Caco-2 (cell line): ENCODE measurements around the gene GPR151. TPM values are rescaled to one million over a fixed set of nuclear protein-coding genes. Genes with fewer than 3 reads are reported as not detected.

Source experiments
- BruUV-seq: library from RNA; stranded (reverse); fragments of 400-500 nt; replicated peaks from 2 replicates; lab custom pipeline; 2021; lab: Mats Ljungman, UMichigan
- CTCF ChIA-PET: fragments of 300-600 bp; sonication (Branson Sonifier 250); formaldehyde crosslinking; loops from one replicate; lab custom pipeline; 2022; ENCODE audit warnings: antibody characterized with exemption; lab: Charles Lee
- POLR2A ChIA-PET: fragments of 300-600 bp; sonication (Branson Sonifier 250); formaldehyde crosslinking; loops from one replicate; lab custom pipeline; 2022; ENCODE audit warnings: antibody characterized with exemption; lab: Charles Lee
- DNase-seq, 2 experiments: peaks; one replicate each; pipeline versions ENCODE4 v3.0.0 to v3.0.0-alpha.2; 2020 to 2022
- H3K27me3 ChIP-seq: replicated peaks from 2 replicates; pipeline ENCODE4 v1.6.0; 2011; ENCODE audit warnings: low read length; ENCODE audit not compliant: control insufficient read depth, insufficient read depth
- H3K36me3 ChIP-seq: 2 replicates; pipeline ENCODE4 v1.5.1; 2011; ENCODE audit warnings: low read length; ENCODE audit not compliant: control insufficient read depth, insufficient read depth
- H3K4me1 ChIP-seq: fragments of 250-450 bp; sonication (Bioruptor Pico); 2 replicates; pipeline ENCODE4 v1.5.1; 2020; ENCODE audit warnings: mild to moderate bottlenecking
- H3K4me3 ChIP-seq: 2 replicates; pipeline ENCODE4 v1.5.1; 2011; ENCODE audit warnings: low read depth, mild to moderate bottlenecking, control low read depth, low read length
- H3K9me3 ChIP-seq: fragments of 250-450 bp; sonication (Bioruptor Pico); 2 replicates; pipeline ENCODE4 v1.5.1; 2020; ENCODE audit warnings: mild to moderate bottlenecking, moderate library complexity
- H3K27ac Mint-ChIP-seq: one replicate; pipeline ENCODE4 v1.8.0; 2022; ENCODE audit warnings: mixed read lengths; ENCODE audit not compliant: unreplicated experiment
- H3K27me3 Mint-ChIP-seq: one replicate; pipeline ENCODE4 v1.8.0; 2022; ENCODE audit warnings: mixed read lengths; ENCODE audit not compliant: insufficient read depth, unreplicated experiment
- H3K36me3 Mint-ChIP-seq: one replicate; pipeline ENCODE4 v1.8.0; 2022; ENCODE audit warnings: mild to moderate bottlenecking, mixed read lengths; ENCODE audit not compliant: insufficient read depth, unreplicated experiment
- H3K4me1 Mint-ChIP-seq: one replicate; pipeline ENCODE4 v1.8.0; 2022; ENCODE audit warnings: low read depth, mixed read lengths; ENCODE audit not compliant: unreplicated experiment
- H3K4me3 Mint-ChIP-seq: one replicate; pipeline ENCODE4 v1.8.0; 2022; ENCODE audit warnings: mild to moderate bottlenecking, moderate library complexity, mixed read lengths; ENCODE audit not compliant: unreplicated experiment
- H3K9me3 Mint-ChIP-seq: one replicate; pipeline ENCODE4 v1.8.0; 2022; ENCODE audit warnings: mixed read lengths; ENCODE audit not compliant: unreplicated experiment
- intact Hi-C: fragments of 100-400 bp; cut with micrococcal nuclease; formaldehyde crosslinking; loops from one replicate; pipeline ENCODE4 v1.10.0; 2022; ENCODE audit not compliant: unreplicated experiment
- total RNA-seq: library from RNA; stranded (reverse); gene quantifications from 2 replicates; pipeline ENCODE4 v1.2.3, GENCODE V29; 2022
- TF ChIP-seq, protein P1 (sequence below), 2 experiments: fragments of 200-600 bp in 1 of 2; IDR thresholded peaks; 1 replicate in 1 of 2; 2 replicates in 1 of 2; pipeline versions ENCODE4 v1.5.1 to v1.8.0; 2011 to 2022; ENCODE audit warnings: antibody characterized with exemption in 1 of 2, control low read depth in 1 of 2, inconsistent platforms in 1 of 2, low read depth in 1 of 2, low read length in 1 of 2, mild to moderate bottlenecking in 1 of 2, moderate library complexity in 1 of 2; ENCODE audit not compliant: insufficient read depth in 1 of 2, severe bottlenecking in 1 of 2, unreplicated experiment in 1 of 2

The GPR151 gene
- total RNA-seq, 1 experiment from 2014 or later: not detected

DNA sequence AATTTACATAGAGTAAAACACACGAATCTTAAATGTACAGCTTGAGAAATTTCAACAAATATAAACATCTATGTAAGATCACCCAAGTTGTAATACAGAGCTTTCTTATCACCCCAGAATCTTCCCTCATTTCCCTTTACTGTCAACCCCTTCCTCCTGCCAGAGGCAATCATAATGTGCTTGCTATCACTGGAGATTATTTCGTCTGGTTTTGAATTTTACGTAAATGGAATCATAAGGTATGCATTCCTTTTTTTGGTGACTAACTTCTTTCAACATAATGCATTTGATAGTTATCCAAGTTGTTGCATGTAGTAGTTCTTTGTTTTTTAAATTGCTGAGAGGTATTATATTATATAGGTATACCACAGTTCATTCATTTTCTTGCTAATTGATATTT, 37.5 kb upstream of the GPR151 start:
- BruUV-seq: no TSS peak
- Mint-ChIP-seq H3K9me3 (no peaks in the 10 kb centered on the region), H3K4me3 (no peak overlapping the region), H3K27ac (no peak overlapping the region), H3K36me3 (no peaks in the 10 kb centered on the region), H3K4me1 (no peaks in the 10 kb centered on the region), H3K27me3 (peaks cover 8% of the 10 kb centered on the region)
- CTCF ChIA-PET: interaction anchor here (0.6 kb wide), 1 partner anchor 27 kb away, joined by 9 read pairs; no protein-coding TSS in a partner anchor
- Histone ChIP-seq H3K4me3 (no peak overlapping the region), H3K4me1 (no peaks in the 10 kb centered on the region), H3K27me3 (no peaks in the 10 kb centered on the region), H3K36me3 (no peaks in the 10 kb centered on the region), H3K9me3 (no peaks in the 10 kb centered on the region)
- intact Hi-C loops: no loop called here
- TF ChIP-seq, protein P1, sequence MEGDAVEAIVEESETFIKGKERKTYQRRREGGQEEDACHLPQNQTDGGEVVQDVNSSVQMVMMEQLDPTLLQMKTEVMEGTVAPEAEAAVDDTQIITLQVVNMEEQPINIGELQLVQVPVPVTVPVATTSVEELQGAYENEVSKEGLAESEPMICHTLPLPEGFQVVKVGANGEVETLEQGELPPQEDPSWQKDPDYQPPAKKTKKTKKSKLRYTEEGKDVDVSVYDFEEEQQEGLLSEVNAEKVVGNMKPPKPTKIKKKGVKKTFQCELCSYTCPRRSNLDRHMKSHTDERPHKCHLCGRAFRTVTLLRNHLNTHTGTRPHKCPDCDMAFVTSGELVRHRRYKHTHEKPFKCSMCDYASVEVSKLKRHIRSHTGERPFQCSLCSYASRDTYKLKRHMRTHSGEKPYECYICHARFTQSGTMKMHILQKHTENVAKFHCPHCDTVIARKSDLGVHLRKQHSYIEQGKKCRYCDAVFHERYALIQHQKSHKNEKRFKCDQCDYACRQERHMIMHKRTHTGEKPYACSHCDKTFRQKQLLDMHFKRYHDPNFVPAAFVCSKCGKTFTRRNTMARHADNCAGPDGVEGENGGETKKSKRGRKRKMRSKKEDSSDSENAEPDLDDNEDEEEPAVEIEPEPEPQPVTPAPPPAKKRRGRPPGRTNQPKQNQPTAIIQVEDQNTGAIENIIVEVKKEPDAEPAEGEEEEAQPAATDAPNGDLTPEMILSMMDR (IDR thresholded peaks at IDR 0.05; ENCODE audit: insufficient read depth in 1 of 2, low read depth in 1 of 2, low read length in 1 of 2, severe bottlenecking in 1 of 2, unreplicated experiment in 1 of 2): no peak
- POLR2A ChIA-PET: no interaction called here
- no peak for DNase-seq

- CTCF ChIA-PET: interaction anchor here (1.0 kb wide), 1 partner anchor 16 kb away, joined by 4 read pairs; no protein-coding TSS in a partner anchor
- no TSS peak for BruUV-seq
- intact Hi-C loops: no loop called here
Observed at GRCh38 chr5:146549615-146550014, 33.6 kb upstream of the GPR151 start.

DNA sequence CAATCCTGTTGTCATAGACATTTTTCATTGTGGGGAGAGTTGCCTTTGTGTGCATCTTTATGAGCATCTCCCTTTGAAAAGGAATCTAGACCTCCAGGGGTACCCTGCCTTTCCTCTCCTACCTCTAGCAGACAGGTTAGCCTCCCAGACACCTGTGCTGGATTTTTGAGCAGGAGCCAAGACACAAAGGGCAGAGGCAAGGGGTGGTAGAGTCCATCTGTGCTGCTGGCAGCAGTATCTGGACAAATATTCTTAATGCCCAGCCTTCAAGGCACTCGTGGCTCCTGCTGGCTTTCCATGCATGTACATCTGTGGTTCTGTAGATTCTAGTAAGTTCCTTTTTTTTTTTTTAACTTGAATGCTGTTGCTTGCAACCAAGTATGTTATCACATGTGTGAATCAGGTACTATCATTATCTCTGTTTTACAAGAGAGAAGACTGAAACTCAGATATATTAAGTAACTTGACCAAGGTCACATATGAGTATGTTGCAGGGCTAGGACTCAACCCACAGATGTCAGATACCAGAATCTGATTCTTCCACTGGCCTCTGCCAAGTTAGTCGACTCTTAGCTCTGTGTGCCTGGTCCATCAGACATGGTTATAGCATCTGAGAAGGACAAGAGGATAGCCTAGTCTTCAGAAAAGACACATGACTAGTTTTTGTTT, 32.9 kb upstream of the GPR151 start:
- Mint-ChIP-seq H3K4me1 (no peaks in the 10 kb centered on the region), H3K36me3 (no peaks in the 10 kb centered on the region), H3K9me3 (no peaks in the 10 kb centered on the region), H3K27ac (no peak overlapping the region), H3K4me3 (no peak overlapping the region), H3K27me3 (peaks cover 8% of the 10 kb centered on the region)
- Histone ChIP-seq H3K9me3 (no peaks in the 10 kb centered on the region), H3K27me3 (no peaks in the 10 kb centered on the region), H3K4me3 (no peak overlapping the region), H3K4me1 (no peaks in the 10 kb centered on the region), H3K36me3 (no peaks in the 10 kb centered on the region)
- TF ChIP-seq, protein P1 (IDR thresholded peaks at IDR 0.05; ENCODE audit: insufficient read depth in 1 of 2, low read depth in 1 of 2, low read length in 1 of 2, severe bottlenecking in 1 of 2, unreplicated experiment in 1 of 2): no peak
- intact Hi-C loops: no loop called here
- no peak for DNase-seq
- POLR2A ChIA-PET: no interaction called here
- CTCF ChIA-PET: interaction anchor here (0.8 to 1.0 kb wide), 2 partner anchors 15 to 16 kb away, joined by 4 read pairs; no protein-coding TSS in a partner anchor
- no TSS peak for BruUV-seq

More at GRCh38 chr5:146549615-146550014, 33.6 kb upstream of the GPR151 start:
- H3K27me3 ChIP-seq: no peaks in the 10 kb centered on the region
- Mint-ChIP-seq H3K4me1 (no peaks in the 10 kb centered on the region), H3K9me3 (no peaks in the 10 kb centered on the region), H3K4me3 (no peak overlapping the region), H3K27ac (no peak overlapping the region), H3K36me3 (no peaks in the 10 kb centered on the region), H3K27me3 (peaks cover 8% of the 10 kb centered on the region)
- DNase-seq: no peak
- no peaks in the 10 kb centered on the region for H3K36me3 ChIP-seq
- no peaks in the 10 kb centered on the region for H3K9me3 ChIP-seq
- no peak overlapping the region for H3K4me3 ChIP-seq
- TF ChIP-seq, protein P1 (IDR thresholded peaks at IDR 0.05; ENCODE audit: insufficient read depth in 1 of 2, low read depth in 1 of 2, low read length in 1 of 2, severe bottlenecking in 1 of 2, unreplicated experiment in 1 of 2): no peak
- POLR2A ChIA-PET: no interaction called here
- H3K4me1 ChIP-seq: no peaks in the 10 kb centered on the region
